Common myeloid progenitor, CD34-positive (primary cell): ENCODE results near the gene ZNF629.

Source experiments
- CTCF ChIA-PET: fragments of 350-600 bp; sonication (Branson Sonifier 250); formaldehyde crosslinking; loops from one replicate; lab custom pipeline; 2021; ENCODE audit warnings: antibody characterized with exemption; lab: Charles Lee
- POLR2A ChIA-PET: fragments of 350-600 bp; sonication (Branson Sonifier 250); formaldehyde crosslinking; loops from one replicate; lab custom pipeline; 2021; ENCODE audit warnings: antibody characterized with exemption; lab: Charles Lee
- DNase-seq, 3 donors: peaks; one replicate each; pipeline versions ENCODE4 v3.0.0 to v3.0.0-alpha.2; 2013
- H3K27ac ChIP-seq, 2 experiments: 1 replicate in 1 of 2; 2 replicates in 1 of 2; pipeline ENCODE4 v1.7.0; 2013; ENCODE audit warnings: inconsistent platforms in 2 of 2, low read length in 2 of 2, mild to moderate bottlenecking in 2 of 2, low read depth in 1 of 2, moderate library complexity in 1 of 2; ENCODE audit not compliant: severe bottlenecking in 2 of 2, insufficient read depth in 1 of 2, poor library complexity in 1 of 2
- H3K27me3 ChIP-seq, 5 experiments: replicated peaks in 2 of 5; 1 replicate in 3 of 5; 2 replicates in 2 of 5; pipeline versions ENCODE4 v1.6.1 to v1.7.0; 2013; ENCODE audit warnings: low read length in 4 of 5, mild to moderate bottlenecking in 2 of 5, moderate library complexity in 2 of 5, inconsistent platforms in 1 of 5; ENCODE audit not compliant: insufficient read depth in 5 of 5, control insufficient read depth in 4 of 5
- H3K36me3 ChIP-seq, 4 experiments: 1 replicate in 2 of 4; 2 replicates in 2 of 4; pipeline versions ENCODE4 v1.6.1 to v1.7.0; 2013; ENCODE audit warnings: low read length in 3 of 4, control low read depth in 1 of 4, mild to moderate bottlenecking in 1 of 4; ENCODE audit not compliant: control insufficient read depth in 4 of 4, insufficient read depth in 4 of 4
- H3K4me1 ChIP-seq, 4 experiments: 1 replicate in 3 of 4; 2 replicates in 1 of 4; pipeline versions ENCODE4 v1.6.1 to v1.7.1; 2013; ENCODE audit warnings: low read length in 3 of 4, mild to moderate bottlenecking in 3 of 4, control low read depth in 1 of 4, inconsistent platforms in 1 of 4, moderate library complexity in 1 of 4; ENCODE audit not compliant: control insufficient read depth in 4 of 4, insufficient read depth in 4 of 4; ENCODE audit errors: control extremely low read depth in 1 of 4
- H3K4me3 ChIP-seq, 7 experiments: 1 replicate in 4 of 7; 2 replicates in 3 of 7; pipeline versions ENCODE4 v1.5.1 to v1.7.0; 2013; ENCODE audit warnings: mild to moderate bottlenecking in 7 of 7, low read length in 6 of 7, moderate library complexity in 6 of 7, inconsistent platforms in 2 of 7, low read depth in 2 of 7, control low read depth in 1 of 7; ENCODE audit not compliant: insufficient read depth in 4 of 7, control insufficient read depth in 1 of 7; ENCODE audit errors: extremely low read depth in 1 of 7
- H3K9me3 ChIP-seq, 5 experiments: 1 replicate in 4 of 5; 2 replicates in 1 of 5; pipeline versions ENCODE4 v1.6.1 to v1.7.1; 2013; ENCODE audit warnings: low read length in 4 of 5, mild to moderate bottlenecking in 2 of 5, inconsistent platforms in 1 of 5, low read depth in 1 of 5, moderate library complexity in 1 of 5; ENCODE audit not compliant: control insufficient read depth in 4 of 5, insufficient read depth in 2 of 5; ENCODE audit errors: control extremely low read depth in 1 of 5
- WGBS: methylation state at CpG from one replicate; pipeline ENCODE4 v1.1.5; 2013; ENCODE audit not compliant: insufficient coverage; 5-methylcytosine and 5-hydroxymethylcytosine counted together

ZNF629 gene

GRCh38 chr16:30787613-30788378, 791 bp upstream of the ZNF629 start:
- CTCF ChIA-PET, result interaction anchor here (0.6 to 2.0 kb wide), 3 partner anchors 12 to 27 kb away, joined by 3 to 13 read pairs (median 3); no protein-coding TSS in a partner anchor
- Histone ChIP-seq H3K4me3 (peak overlapping the region; percentile 85 to 97 (median 92)), H3K27ac (peak overlapping the region; percentile 46 to 78), H3K4me1 (peaks cover 0 to 19% (median 15%) of the 10 kb centered on the region in 4 experiments), H3K27me3 (no peaks in the 10 kb centered on the region), H3K9me3 (no peaks in the 10 kb centered on the region), H3K36me3 (peaks cover 0 to 19% (median 9%) of the 10 kb centered on the region in 4 experiments)
- POLR2A ChIA-PET, result interaction anchor here (2.0 kb wide), 1 partner anchor 18 kb away, joined by 15 read pairs; no protein-coding TSS in a partner anchor
- 64% methylated on average over 7 of the region's 11 CpGs for WGBS
- DNase-seq, result no peak

GRCh38 chr16:30786115-30786935, 680 bp downstream of the ZNF629 start:
- Histone ChIP-seq H3K4me1 (peaks cover 0 to 19% (median 15%) of the 10 kb centered on the region in 4 experiments), H3K36me3 (peaks cover 0 to 33% (median 20%) of the 10 kb centered on the region in 4 experiments), H3K27me3 (no peaks in the 10 kb centered on the region), H3K9me3 (no peaks in the 10 kb centered on the region), H3K4me3 (peak overlapping the region; percentile 85 to 97 (median 92)), H3K27ac (peak overlapping the region in 1 of 2 experiments; percentile 78)
- 11% methylated on average over 31 of the region's 57 CpGs for WGBS
- ChIA-PET CTCF (interaction anchor here (2.0 kb wide), 1 partner anchor 19 kb away, joined by 13 read pairs; no protein-coding TSS in a partner anchor), POLR2A (interaction anchor here (2.0 to 2.1 kb wide), 2 partner anchors 19 to 20 kb away, joined by 9 to 15 read pairs; no protein-coding TSS in a partner anchor)
- DNase-seq, result no peak

- H3K36me3 ChIP-seq, result peaks cover 0 to 35% (median 23%) of the 10 kb centered on the region in 4 experiments
- DNase-seq, result no peak
- no peaks in the 10 kb centered on the region for H3K27me3 ChIP-seq
- ChIA-PET CTCF (no interaction called here), POLR2A (interaction anchor here (2.1 kb wide), 1 partner anchor 20 kb away, joined by 9 read pairs; no protein-coding TSS in a partner anchor)
- no peaks in the 10 kb centered on the region for H3K9me3 ChIP-seq
- H3K4me3 ChIP-seq, result peak overlapping the region in 5 of 7 experiments; percentile 53 to 97 (median 93)
- H3K4me1 ChIP-seq, result peaks cover 0 to 19% (median 15%) of the 10 kb centered on the region in 4 experiments
- no peak overlapping the region for H3K27ac ChIP-seq
- 96% methylated on average over 3 of the region's 7 CpGs for WGBS
Observed at GRCh38 chr16:30785126-30786106, 1.6 kb downstream of the ZNF629 start.

- POLR2A ChIA-PET, result interaction anchor here (2.1 kb wide), 1 partner anchor 22 kb away, joined by 9 read pairs; no protein-coding TSS in a partner anchor
Observed at GRCh38 chr16:30784215-30784614, 2.8 kb downstream of the ZNF629 start.

GRCh38 chr16:30783280-30784109, 3.5 kb downstream of the ZNF629 start:
- over 99% methylated on average over 46 of the region's 57 CpGs for WGBS

More at GRCh38 chr16:30784215-30784614, 2.8 kb downstream of the ZNF629 start:
- no peak overlapping the region for H3K27ac ChIP-seq
- peaks cover 2 to 38% (median 23%) of the 10 kb centered on the region in 4 experiments for H3K36me3 ChIP-seq
- no peak for DNase-seq
- WGBS, result 95% methylated on average over 17 of the region's 18 CpGs
- H3K9me3 ChIP-seq, result no peaks in the 10 kb centered on the region
- no peak overlapping the region for H3K4me3 ChIP-seq
- CTCF ChIA-PET, result interaction anchor here (1.4 to 2.1 kb wide), 2 partner anchors 22 to 26 kb away, joined by 3 to 5 read pairs; no protein-coding TSS in a partner anchor
- H3K27me3 ChIP-seq, result no peaks in the 10 kb centered on the region
- H3K4me1 ChIP-seq, result peaks cover 0 to 20% (median 16%) of the 10 kb centered on the region in 4 experiments

More at GRCh38 chr16:30783280-30784109, 3.5 kb downstream of the ZNF629 start:
- H3K9me3 ChIP-seq, result no peaks in the 10 kb centered on the region
- ChIA-PET POLR2A (no interaction called here), CTCF (interaction anchor here (0.9 to 2.1 kb wide), 7 partner anchors 10 to 36 kb away, joined by 3 to 5 read pairs (median 3); no protein-coding TSS in a partner anchor)
- no peaks in the 10 kb centered on the region for H3K27me3 ChIP-seq
- DNase-seq, result no peak
- peaks cover 2 to 38% (median 23%) of the 10 kb centered on the region in 4 experiments for H3K36me3 ChIP-seq
- H3K27ac ChIP-seq, result no peak overlapping the region
- peaks cover 0 to 20% (median 16%) of the 10 kb centered on the region in 4 experiments for H3K4me1 ChIP-seq
- no peak overlapping the region for H3K4me3 ChIP-seq
